ENCODE data around the gene KLF7.

GRCh38 chr2:207160115-207160514 lies 5.6 kb downstream of the KLF7 start:
- TF ChIP-seq CTCF (IDR thresholded peaks at IDR 0.05; ENCODE audit: poor library complexity): no peak
- TF ChIP-seq EZH2 (IDR thresholded peaks at IDR 0.05; ENCODE audit: borderline replicate concordance): no peak
